ENCODE data around the gene PILRA. TPM values are rescaled to one million over a fixed set of nuclear protein-coding genes. Genes with fewer than 3 reads are reported as not detected.

Gene PILRA
- total and polyA plus RNA-seq, 2 of the 8 experiments (the other 6 are each of a cell fraction or from before 2014, with no cell fraction given), result 7.6 to 10.6 TPM

DNA sequence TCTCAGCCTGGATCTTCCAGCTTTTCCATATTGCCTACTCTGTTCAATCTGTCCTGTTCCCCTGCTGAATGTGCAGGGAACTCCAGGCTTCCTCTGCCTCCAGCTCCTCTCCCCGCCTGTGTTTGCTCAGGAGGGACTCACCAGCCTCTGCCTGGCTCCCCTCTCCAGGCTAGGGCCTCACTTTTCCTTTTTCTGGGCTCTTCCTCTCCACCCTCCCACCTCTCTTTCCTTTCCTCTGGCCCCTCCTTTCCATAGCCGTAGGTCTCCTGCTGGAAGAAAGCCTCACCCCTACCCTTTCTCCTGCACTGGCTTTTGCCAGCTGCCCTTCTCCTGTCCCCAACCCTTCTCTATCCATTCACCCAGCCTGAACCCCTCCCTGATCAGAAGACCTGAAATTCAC is 25.0 kb downstream of the PILRA start:
- Histone ChIP-seq H3K14ac (ENCODE audit: insufficient read length) (no peak overlapping the region), H3K27ac (ENCODE audit: low read depth, low read length) (no peak overlapping the region), H2BK120ac (replicated peaks; ENCODE audit: low read depth, low read length) (no peak overlapping the region), H3K18ac (ENCODE audit: extremely low read depth, low read length) (no peak overlapping the region; the same call in 1 of the 2 replicates), H3K36me3 (ENCODE audit: control insufficient read depth in 2 of 4, insufficient read depth in 4 of 4, low read length in 3 of 4) (no peaks in the 10 kb centered on the region), H3K27me3 (replicated peaks in 1 of 4; ENCODE audit: control insufficient read depth in 3 of 4, extremely low read depth in 1 of 4, insufficient read depth in 3 of 4, low read length in 3 of 4) (peaks cover 0 to 2% (median 0%) of the 10 kb centered on the region in 4 experiments; a peak in 1 of 7 replicates), H3K4me2 (ENCODE audit: insufficient read depth in 1 of 2, low read depth in 2 of 2, low read length in 2 of 2) (no peak overlapping the region), H2BK12ac (ENCODE audit: low read depth, low read length) (peak overlapping the region; percentile 27; the same call in 1 of the 2 replicates), H3K9me3 (ENCODE audit: insufficient read depth in 2 of 2, low read depth in 1 of 2, low read length in 1 of 2) (no peaks in the 10 kb centered on the region), H4K8ac (ENCODE audit: extremely low read depth, insufficient read depth, low read length) (no peak overlapping the region), H2BK15ac (ENCODE audit: low read length) (no peak overlapping the region; the same call in 1 of the 2 replicates), H2BK20ac (ENCODE audit: low read length) (no peak overlapping the region), H3K9ac (replicated peaks in 1 of 4; ENCODE audit: extremely low read depth in 1 of 4, low read depth in 3 of 4, low read length in 3 of 4) (no peak overlapping the region), H4K91ac (replicated peaks; ENCODE audit: insufficient read length, low read length) (no peak overlapping the region), H3K79me2 (ENCODE audit: control insufficient read depth in 1 of 2, insufficient read depth in 2 of 2, low read length in 2 of 2) (no peaks in the 10 kb centered on the region), H3K4me3 (ENCODE audit: extremely low read depth in 1 of 4, insufficient read depth in 2 of 4, low read depth in 3 of 4, low read length in 4 of 4) (no peak overlapping the region), H3K23me2 (ENCODE audit: low read depth, low read length) (no peaks in the 10 kb centered on the region), H4K5ac (ENCODE audit: insufficient read length, low read depth, low read length) (no peak overlapping the region), H4K20me1 (replicated peaks in 1 of 2; ENCODE audit: control insufficient read depth in 1 of 2, insufficient read depth in 2 of 2, low read length in 2 of 2) (no peaks in the 10 kb centered on the region), H2AFZ (ENCODE audit: low read length) (peak overlapping the region; percentile 79), H3K23ac (ENCODE audit: insufficient read length) (no peak overlapping the region), H2BK5ac (ENCODE audit: low read depth, low read length) (no peak overlapping the region), H3K56ac (replicated peaks; ENCODE audit: insufficient read length, low read depth, low read length) (no peak overlapping the region), H3K4me1 (replicated peaks in 1 of 4; ENCODE audit: control insufficient read depth in 3 of 4, insufficient read depth in 4 of 4, low read length in 3 of 4) (peaks cover 0 to 10% (median 5%) of the 10 kb centered on the region in 4 experiments; a peak in 6 of 7 replicates), H3K79me1 (ENCODE audit: low read depth, low read length) (no peaks in the 10 kb centered on the region), H3K4ac (replicated peaks; ENCODE audit: insufficient read length, low read depth, low read length) (no peak overlapping the region), H2AK5ac (ENCODE audit: low read depth, low read length) (no peak overlapping the region)
- CTCF ChIA-PET (ENCODE audit: partially characterized antibody), result interaction anchor here (1.2 to 4.6 kb wide), 6 partner anchors 9 to 58 kb away, joined by 3 to 41 read pairs (median 4); no protein-coding TSS in a partner anchor
- POLR2A ChIA-PET (ENCODE audit: partially characterized antibody), result interaction anchor here (1.1 to 1.5 kb wide), 4 partner anchors 12 to 26 kb away, joined by 4 to 6 read pairs (median 4); no protein-coding TSS in a partner anchor
- 79% methylated on average over 2 of the region's 2 CpGs; no CpG with 5 or more reads in 1 of the 2 experiments for WGBS, 2 experiments (ENCODE audit: extremely low coverage in 1 of 2, insufficient coverage in 1 of 2, insufficient read length in 1 of 2, insufficient replicate concordance in 2 of 2, low coverage in 1 of 2, low lambda C conversion rate in 2 of 2, missing lambda C conversion rate in 1 of 2)
- FAIRE-seq (no peak), DNase-seq (ENCODE audit: low read depth in 1 of 2, low spot score in 2 of 2) (no peak)
- TF ChIP-seq POLR2A (IDR thresholded peaks at IDR 0.05; ENCODE audit: control extremely low read depth in 1 of 2, low read depth in 2 of 2, low read length in 2 of 2) (no peak), RXRA (IDR thresholded peaks at IDR 0.05; ENCODE audit: insufficient read depth, low read depth, low read length) (no peak), CHD1 (IDR thresholded peaks at IDR 0.05; ENCODE audit: low read depth, low read length) (no peak), JUN (IDR thresholded peaks at IDR 0.05; ENCODE audit: low read depth, low read length) (no peak), GABPA (IDR thresholded peaks at IDR 0.05; ENCODE audit: borderline replicate concordance, insufficient read depth, low read length) (no peak), EZH2 (IDR thresholded peaks at IDR 0.05; ENCODE audit: low read depth, low read length, severe bottlenecking) (no peak), SAP30 (IDR thresholded peaks at IDR 0.05; ENCODE audit: insufficient read depth, insufficient replicate concordance, low read length) (no peak)
- TF ChIP-seq, protein P1, sequence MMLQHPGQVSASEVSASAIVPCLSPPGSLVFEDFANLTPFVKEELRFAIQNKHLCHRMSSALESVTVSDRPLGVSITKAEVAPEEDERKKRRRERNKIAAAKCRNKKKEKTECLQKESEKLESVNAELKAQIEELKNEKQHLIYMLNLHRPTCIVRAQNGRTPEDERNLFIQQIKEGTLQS (IDR thresholded peaks at IDR 0.05; ENCODE audit: insufficient read depth, low read depth, low read length), result no peak
- TF ChIP-seq, protein P2, sequence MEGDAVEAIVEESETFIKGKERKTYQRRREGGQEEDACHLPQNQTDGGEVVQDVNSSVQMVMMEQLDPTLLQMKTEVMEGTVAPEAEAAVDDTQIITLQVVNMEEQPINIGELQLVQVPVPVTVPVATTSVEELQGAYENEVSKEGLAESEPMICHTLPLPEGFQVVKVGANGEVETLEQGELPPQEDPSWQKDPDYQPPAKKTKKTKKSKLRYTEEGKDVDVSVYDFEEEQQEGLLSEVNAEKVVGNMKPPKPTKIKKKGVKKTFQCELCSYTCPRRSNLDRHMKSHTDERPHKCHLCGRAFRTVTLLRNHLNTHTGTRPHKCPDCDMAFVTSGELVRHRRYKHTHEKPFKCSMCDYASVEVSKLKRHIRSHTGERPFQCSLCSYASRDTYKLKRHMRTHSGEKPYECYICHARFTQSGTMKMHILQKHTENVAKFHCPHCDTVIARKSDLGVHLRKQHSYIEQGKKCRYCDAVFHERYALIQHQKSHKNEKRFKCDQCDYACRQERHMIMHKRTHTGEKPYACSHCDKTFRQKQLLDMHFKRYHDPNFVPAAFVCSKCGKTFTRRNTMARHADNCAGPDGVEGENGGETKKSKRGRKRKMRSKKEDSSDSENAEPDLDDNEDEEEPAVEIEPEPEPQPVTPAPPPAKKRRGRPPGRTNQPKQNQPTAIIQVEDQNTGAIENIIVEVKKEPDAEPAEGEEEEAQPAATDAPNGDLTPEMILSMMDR (IDR thresholded peaks at IDR 0.05; ENCODE audit: control extremely low read depth in 1 of 3, insufficient read depth in 1 of 3, low read depth in 1 of 3, low read length in 3 of 3), result no peak
